Endothelial cell (in vitro differentiated cells): Measurements from ENCODE around the gene STAM. TPM values are rescaled to one million over a fixed set of nuclear protein-coding genes. Genes with fewer than 3 reads are reported as not detected.

Source experiments
- DNase-seq: peaks from one replicate; pipeline ENCODE4 v3.0.0; 2021; ENCODE audit warnings: low spot score
- H3K27ac Mint-ChIP-seq: one replicate; pipeline ENCODE4 v1.8.0; 2021; ENCODE audit warnings: mixed read lengths, inconsistent platforms; ENCODE audit not compliant: unreplicated experiment
- H3K27me3 Mint-ChIP-seq: one replicate; pipeline ENCODE4 v1.8.0; 2021; ENCODE audit warnings: mild to moderate bottlenecking, moderate library complexity, mixed read lengths, inconsistent platforms; ENCODE audit not compliant: unreplicated experiment
- H3K36me3 Mint-ChIP-seq: one replicate; pipeline ENCODE4 v1.8.0; 2021; ENCODE audit warnings: mild to moderate bottlenecking, low read depth, mixed read lengths, inconsistent platforms; ENCODE audit not compliant: unreplicated experiment
- H3K4me1 Mint-ChIP-seq: one replicate; pipeline ENCODE4 v1.8.0; 2021; ENCODE audit warnings: mild to moderate bottlenecking, mixed read lengths, inconsistent platforms; ENCODE audit not compliant: unreplicated experiment
- H3K4me3 Mint-ChIP-seq: one replicate; pipeline ENCODE4 v1.8.0; 2021; ENCODE audit warnings: mild to moderate bottlenecking, mixed read lengths, inconsistent platforms; ENCODE audit not compliant: unreplicated experiment
- H3K9me3 Mint-ChIP-seq: one replicate; pipeline ENCODE4 v1.8.0; 2021; ENCODE audit warnings: mixed read lengths, inconsistent platforms; ENCODE audit not compliant: unreplicated experiment
- CTCF ChIP-seq: fragments of 200-600 bp; sonication (generic); IDR thresholded peaks from one replicate; pipeline ENCODE4 v1.5.0; 2021; ENCODE audit warnings: antibody characterized with exemption; ENCODE audit not compliant: unreplicated experiment
- total RNA-seq: library from RNA; stranded (reverse); fragmentation: NEBNext Ultra II Directional; extraction: Animal tissue kit (Norgen Biotek cat#: 25700); gene quantifications from one replicate; pipeline ENCODE4 v1.2.1, GENCODE V29; 2021; ENCODE audit not compliant: unreplicated experiment

STAM gene
- total RNA-seq, 1 donor from 2014 or later, result 22.0 TPM

GRCh38 chr10:17657103-17657500, 13.2 kb downstream of the STAM start:
- no peak for TF ChIP-seq CTCF
- no peak for DNase-seq
- no peak overlapping the region for H3K4me3 Mint-ChIP-seq
- H3K27ac Mint-ChIP-seq, result no peak overlapping the region
- H3K36me3 Mint-ChIP-seq, result peaks cover 30% of the 10 kb centered on the region
- H3K9me3 Mint-ChIP-seq, result no peaks in the 10 kb centered on the region
- H3K27me3 Mint-ChIP-seq, result peaks cover 1% of the 10 kb centered on the region
- H3K4me1 Mint-ChIP-seq, result peaks cover 2% of the 10 kb centered on the region

- Mint-ChIP-seq H3K4me3 (no peak overlapping the region), H3K27ac (no peak overlapping the region), H3K36me3 (peaks cover 27% of the 10 kb centered on the region), H3K27me3 (peaks cover 1% of the 10 kb centered on the region), H3K9me3 (no peaks in the 10 kb centered on the region), H3K4me1 (peaks cover 12% of the 10 kb centered on the region)
- no peak for DNase-seq
- TF ChIP-seq CTCF, result no peak
Measured at GRCh38 chr10:17659365-17659764, 15.4 kb downstream of the STAM start.

GRCh38 chr10:17660921-17661320, 17.0 kb downstream of the STAM start:
- Mint-ChIP-seq H3K4me3 (no peak overlapping the region), H3K9me3 (no peaks in the 10 kb centered on the region), H3K4me1 (peaks cover 12% of the 10 kb centered on the region), H3K27me3 (peaks cover 1% of the 10 kb centered on the region), H3K27ac (no peak overlapping the region), H3K36me3 (peaks cover 27% of the 10 kb centered on the region)
- DNase-seq, result no peak
- TF ChIP-seq CTCF, result no peak

- Mint-ChIP-seq H3K4me3 (no peak overlapping the region), H3K27me3 (peaks cover 1% of the 10 kb centered on the region), H3K9me3 (no peaks in the 10 kb centered on the region), H3K36me3 (peaks cover 24% of the 10 kb centered on the region), H3K27ac (no peak overlapping the region), H3K4me1 (peaks cover 12% of the 10 kb centered on the region)
- TF ChIP-seq CTCF, result no peak
- DNase-seq, result no peak
Measured at GRCh38 chr10:17661510-17661909, 17.6 kb downstream of the STAM start.

- TF ChIP-seq CTCF, result no peak
- Mint-ChIP-seq H3K27me3 (peaks cover 1% of the 10 kb centered on the region), H3K4me1 (peaks cover 12% of the 10 kb centered on the region), H3K9me3 (no peaks in the 10 kb centered on the region), H3K36me3 (peaks cover 17% of the 10 kb centered on the region), H3K27ac (no peak overlapping the region), H3K4me3 (peak overlapping the region; percentile 3)
- DNase-seq, result no peak
Measured at GRCh38 chr10:17662193-17663138, 18.5 kb downstream of the STAM start.
